GM12891 (cell line): ENCODE data around the gene CCSER1.

ENCODE experiments used
- POLR2A ChIP-seq: IDR thresholded peaks from 2 replicates; pipeline ENCODE4 v1.6.1; 2011; ENCODE audit warnings: low read depth, low read length, control low read depth
- POLR2AphosphoS5 ChIP-seq: IDR thresholded peaks from 2 replicates; pipeline ENCODE4 v1.6.1; 2011; ENCODE audit warnings: low read depth, low read length, control low read depth

- TF ChIP-seq POLR2A (no peak), POLR2AphosphoS5 (no peak)
Observed at GRCh38 chr4:90274175-90274574, 147.0 kb downstream of the CCSER1 start.
